ENCODE results near the gene SLCO1A2. TPM values are rescaled to one million over a fixed set of nuclear protein-coding genes. Genes with fewer than 3 reads are reported as not detected.

The SLCO1A2 gene, protein sequence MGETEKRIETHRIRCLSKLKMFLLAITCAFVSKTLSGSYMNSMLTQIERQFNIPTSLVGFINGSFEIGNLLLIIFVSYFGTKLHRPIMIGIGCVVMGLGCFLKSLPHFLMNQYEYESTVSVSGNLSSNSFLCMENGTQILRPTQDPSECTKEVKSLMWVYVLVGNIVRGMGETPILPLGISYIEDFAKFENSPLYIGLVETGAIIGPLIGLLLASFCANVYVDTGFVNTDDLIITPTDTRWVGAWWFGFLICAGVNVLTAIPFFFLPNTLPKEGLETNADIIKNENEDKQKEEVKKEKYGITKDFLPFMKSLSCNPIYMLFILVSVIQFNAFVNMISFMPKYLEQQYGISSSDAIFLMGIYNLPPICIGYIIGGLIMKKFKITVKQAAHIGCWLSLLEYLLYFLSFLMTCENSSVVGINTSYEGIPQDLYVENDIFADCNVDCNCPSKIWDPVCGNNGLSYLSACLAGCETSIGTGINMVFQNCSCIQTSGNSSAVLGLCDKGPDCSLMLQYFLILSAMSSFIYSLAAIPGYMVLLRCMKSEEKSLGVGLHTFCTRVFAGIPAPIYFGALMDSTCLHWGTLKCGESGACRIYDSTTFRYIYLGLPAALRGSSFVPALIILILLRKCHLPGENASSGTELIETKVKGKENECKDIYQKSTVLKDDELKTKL
- total RNA-seq = 7.5 TPM

DNA sequence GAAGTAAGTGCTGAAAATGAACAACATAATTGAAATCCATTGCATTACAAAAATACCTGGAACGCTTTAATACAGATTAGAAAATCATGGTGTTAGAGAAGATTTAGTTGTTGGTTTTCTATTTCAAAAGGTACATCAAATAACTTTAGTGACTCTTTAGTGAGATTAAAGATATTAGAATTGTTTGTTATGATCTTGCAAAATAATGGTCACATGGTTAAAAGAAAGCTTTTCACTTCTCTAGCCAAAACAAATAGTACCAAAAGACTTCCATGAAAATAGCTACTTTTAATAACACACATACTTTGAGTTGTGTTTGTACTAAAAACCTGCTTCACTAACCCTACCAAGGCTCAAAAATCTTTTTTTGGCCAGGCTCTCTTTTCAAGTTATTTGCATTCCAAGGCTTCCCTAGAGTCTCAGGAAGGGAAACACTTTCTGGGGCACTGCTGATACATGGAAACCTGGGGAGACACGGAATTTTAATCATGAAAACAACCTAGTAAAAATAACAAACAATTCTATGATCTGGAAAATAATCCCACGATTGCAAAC, at the start of gene SLCO1A2:
SLCO1A2 (minus strand) TSS at position 147 of the 555 bp plus-strand sequence. CDS start 270 bp downstream, outside the sequence.

DNA sequence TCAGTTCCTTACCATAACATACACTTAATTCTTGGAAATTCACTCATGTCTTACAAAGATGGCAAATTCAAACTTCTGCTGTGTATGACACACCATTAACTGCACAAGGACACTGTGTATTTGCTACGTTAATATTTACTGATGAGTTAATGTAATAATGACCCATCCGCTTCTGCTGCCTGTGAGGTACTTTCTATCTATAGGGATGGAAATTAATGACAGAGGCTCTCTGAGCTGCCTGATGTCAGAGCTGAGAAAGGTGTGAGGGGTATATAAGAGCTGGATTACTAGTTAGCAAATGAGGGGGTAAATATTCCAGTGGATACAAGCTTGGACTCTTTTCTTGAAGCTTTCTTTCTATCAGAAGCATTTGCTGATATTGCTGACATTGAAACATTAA, 37.9 kb upstream of the SLCO1A2 start, which contains the start of gene IAPP:
IAPP (plus strand) TSS at position 301 of the 400 bp plus-strand sequence. CDS start 450 bp downstream, outside the sequence.

Other genes starting within 250 kb of the SLCO1A2 start
- not detected for gene SLCO1B1, start 203.7 kb downstream of the SLCO1A2 start, total RNA-seq
- not detected for gene IAPP, start 38.0 kb upstream of the SLCO1A2 start, total RNA-seq
- 19.1 TPM for gene PYROXD1, start 102.7 kb upstream of the SLCO1A2 start, total RNA-seq
- gene RECQL, start 166.7 kb upstream of the SLCO1A2 start, total RNA-seq = 28.2 TPM
- 42.6 TPM for gene GOLT1B, start 166.9 kb upstream of the SLCO1A2 start, total RNA-seq
- 0.31 TPM for gene SPX, start 191.4 kb upstream of the SLCO1A2 start, total RNA-seq